HS-5 (cell line): ENCODE results near the gene PLEKHA5.

Source experiments
- DNase-seq: peaks from one replicate; pipeline ENCODE4 v3.0.0-alpha.2; 2012; ENCODE audit warnings: low read depth

Gene PLEKHA5

DNA sequence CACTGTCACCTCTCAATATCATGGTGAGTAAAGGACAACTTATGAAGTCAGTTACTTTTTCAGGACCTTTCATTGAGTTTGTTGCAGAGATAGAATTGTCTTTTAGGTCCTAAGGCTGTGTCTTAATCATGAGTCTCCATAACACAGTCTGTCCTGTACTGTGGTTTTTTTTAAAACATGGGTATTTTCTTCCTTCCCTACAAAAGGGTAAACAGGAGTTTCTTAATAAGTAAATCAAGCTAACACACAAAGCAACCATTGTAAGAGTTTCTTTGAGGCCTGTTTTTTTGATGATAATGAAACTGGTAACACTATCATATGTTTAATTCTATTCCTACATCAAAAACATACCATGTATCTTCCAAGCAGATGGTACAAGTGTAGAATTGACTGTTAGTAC, 101.4 kb downstream of the PLEKHA5 start:
- no peak for DNase-seq

DNA sequence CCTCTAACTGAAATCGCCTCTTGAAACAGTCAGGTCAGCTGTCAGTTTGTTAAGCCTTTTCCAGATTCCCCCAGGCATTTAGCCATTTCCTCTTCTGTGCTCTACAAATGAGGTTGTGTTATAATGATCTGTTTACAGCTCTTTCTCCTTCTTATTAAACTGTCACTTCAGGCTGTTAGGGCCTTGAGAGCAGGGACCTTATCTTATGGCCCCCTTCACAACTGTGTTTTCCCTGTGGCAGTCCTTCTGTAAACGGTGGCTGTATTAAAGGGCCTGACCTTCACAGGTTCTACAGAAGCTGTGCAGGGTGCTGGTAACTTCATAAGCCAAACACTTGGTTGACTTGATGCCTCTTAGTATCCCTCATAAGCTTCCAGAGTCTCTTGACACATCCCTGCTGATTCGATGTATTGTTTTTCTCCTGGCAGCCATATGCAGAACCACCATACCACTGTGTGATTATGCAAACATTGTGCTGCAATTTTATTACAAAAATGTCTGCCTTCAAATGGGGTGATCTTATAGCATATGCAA, 104.7 kb downstream of the PLEKHA5 start:
- DNase-seq: no peak

DNA sequence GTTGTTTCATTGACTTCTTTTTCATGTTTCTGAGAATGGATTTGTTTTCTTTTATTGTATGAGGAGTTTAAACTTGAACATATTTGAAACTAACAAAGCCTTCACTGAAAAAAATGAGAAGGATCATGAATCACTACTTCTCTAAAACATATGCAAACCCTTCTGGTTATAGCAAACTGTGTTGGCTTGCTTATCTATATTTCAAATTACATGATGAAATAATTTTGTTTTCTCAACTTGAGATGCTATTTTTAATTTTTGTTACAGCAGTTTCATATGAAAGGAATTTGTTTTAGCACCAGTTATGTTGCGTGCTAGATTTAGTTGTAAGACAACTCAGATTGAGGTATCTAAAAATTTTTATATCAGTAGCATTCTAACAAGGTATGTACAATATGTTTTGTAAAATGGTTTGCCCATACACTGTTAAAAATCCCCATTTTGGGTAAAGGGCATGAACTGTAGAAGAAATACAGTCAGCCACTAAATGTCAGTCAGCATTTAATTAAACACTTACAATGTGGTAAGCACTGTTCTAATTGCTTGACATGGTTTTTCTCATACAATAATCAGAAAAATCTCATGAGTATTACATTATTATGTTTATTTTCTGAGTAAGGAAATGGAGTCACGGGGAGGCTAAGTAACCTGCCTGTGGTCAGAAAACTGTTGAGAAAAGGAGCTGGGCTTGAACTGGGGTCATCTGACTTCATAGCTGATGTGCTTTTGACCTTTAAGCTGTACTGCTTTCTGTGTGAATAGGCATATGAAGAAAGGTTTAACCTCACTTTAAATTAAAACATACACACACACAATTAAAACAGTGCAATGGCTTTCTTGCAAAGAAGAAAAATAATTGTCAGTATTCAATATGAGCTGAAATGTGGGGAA, 105.7 kb downstream of the PLEKHA5 start:
- no peak for DNase-seq

DNA sequence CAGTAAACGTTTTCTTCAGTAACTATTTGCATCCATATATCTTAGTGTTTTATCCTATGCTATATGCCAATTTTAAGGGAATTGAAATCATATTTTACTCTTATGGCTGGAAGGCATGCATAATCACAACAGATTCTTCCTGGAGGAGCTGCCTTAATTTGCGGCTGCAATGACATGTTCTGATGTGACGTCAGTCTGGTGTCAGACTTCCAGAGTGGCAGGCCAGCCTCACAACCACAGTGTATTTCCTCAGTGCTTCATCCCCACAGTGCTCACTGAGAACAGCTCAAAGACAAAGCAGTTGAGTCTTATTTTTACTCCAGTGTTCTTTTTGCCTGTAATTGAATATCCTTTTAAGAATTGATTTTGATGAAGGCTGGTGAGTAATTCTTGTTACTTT, 107.1 kb downstream of the PLEKHA5 start:
- no peak for DNase-seq

DNA sequence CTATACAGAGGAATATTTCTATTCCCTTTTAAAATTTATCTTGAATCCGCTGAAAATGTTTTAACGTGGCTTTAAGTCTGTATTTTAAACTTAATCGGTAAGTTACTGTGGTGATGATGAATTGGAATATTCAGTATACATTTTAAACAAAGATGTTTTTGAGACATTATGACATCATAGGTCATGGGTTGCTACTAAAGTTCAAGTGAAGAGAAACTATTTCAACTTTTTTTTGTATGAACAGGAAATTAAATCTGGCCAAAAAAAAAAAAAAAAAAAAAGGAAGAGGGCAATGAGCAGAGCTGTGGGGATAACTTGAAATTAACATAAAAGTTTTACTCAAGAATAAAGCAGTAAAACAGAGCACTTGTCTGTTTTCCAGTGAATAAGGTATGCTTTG, 109.0 kb downstream of the PLEKHA5 start:
- DNase-seq: no peak

DNA sequence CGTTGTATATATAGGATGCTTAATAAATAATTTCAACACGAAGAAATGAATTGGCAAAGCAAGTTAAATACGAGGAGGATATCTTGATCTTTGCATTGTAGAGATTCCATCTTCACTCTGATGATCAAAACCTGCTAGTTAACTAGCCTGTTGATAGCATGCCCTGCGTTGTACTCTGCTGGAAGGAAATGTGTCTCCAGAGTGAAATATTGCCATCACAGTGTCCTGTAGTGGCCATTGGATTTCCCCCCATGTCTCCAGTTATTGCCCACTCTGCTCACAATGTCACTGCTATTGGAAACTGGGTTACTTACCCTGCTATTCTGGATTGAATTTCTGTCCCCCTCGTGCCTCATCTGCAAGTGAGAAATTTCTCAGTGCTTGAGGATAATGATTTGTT, 109.6 kb downstream of the PLEKHA5 start:
- DNase-seq: no peak

DNA sequence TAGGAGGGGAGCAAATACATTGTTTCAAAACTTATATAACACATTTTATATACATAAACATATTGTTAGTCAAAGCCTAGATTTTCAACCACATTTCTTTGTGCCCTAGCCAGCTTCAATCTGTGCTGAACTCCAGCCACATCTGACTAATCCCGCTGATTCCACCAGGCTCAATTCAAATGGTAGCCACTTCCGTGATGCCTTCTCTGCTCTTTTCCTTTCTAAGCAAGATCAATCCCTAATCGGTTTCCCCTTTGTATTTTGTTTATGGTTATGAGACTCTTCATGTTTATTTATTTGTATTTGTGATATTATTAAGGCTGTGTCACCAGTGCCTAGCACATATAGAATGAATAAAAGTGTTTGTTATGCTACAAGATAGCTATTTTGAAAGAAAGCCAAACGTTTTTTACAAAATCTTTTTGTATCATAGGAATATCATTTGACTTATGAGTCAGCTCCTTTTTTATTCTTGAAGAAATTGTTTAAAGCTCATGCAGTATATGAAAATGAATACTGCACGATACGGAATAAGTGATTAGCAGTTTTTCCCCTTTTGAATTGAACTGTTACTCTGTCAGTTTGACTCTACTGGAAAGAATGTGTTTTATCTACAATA, 110.2 kb downstream of the PLEKHA5 start:
- DNase-seq: peak; percentile 41

DNA sequence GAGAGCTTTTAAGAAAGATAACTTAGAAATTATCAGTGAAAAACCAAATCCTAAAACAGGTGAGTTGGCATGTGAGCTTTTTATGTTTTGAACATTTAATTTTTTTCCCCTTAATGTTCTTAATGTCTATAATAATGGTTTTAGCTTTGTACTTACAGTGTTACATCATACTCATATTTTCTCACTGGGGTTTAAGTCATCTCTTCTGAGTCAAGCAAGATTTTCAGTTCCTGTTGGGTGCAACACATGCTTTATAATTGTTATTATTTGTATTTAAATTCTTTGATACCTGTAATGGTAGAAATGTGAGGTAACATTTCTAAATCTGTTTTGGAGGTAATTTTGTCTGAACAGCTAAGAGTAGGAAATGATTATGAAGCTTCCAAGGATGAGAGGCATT, 113.0 kb downstream of the PLEKHA5 start:
- DNase-seq: no peak

DNA sequence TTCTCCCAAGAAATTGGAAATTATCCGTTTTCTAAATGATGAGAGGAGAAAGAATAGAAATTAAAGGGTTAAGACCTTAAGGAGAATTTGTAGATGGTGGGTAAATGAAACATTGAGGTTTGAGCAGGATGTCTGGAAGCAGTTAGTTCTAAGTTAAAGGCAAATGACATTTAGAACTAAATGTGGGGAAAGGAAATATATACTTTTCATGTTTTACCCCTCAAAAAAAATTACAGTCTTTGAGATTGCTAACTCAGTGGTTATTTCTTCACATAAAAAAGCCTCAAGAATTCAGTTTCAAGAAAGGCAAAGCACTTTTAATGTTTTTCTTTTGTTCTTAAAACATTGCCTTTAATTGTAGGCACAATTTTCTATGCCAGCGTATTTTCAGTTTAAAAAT, 114.0 kb downstream of the PLEKHA5 start:
- no peak for DNase-seq

DNA sequence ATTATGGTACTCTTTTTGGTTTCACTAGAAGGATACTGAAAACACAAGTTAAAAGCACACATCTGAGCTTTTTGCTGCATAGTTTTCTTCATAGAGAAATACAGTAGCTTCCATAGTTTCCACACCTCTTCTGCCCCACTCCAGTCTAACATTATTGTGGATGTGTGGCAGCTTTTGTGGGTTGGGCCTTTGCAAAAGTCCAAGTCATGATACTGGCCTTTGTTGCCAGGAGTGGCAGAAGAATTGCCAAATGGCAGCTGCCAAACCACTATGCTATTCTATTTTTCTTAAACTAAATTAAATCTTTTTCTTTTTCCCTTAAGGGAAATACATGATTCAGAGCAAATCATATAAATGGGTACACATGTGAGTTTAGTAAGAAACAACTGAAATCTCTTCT, 114.8 kb downstream of the PLEKHA5 start:
- DNase-seq: no peak

DNA sequence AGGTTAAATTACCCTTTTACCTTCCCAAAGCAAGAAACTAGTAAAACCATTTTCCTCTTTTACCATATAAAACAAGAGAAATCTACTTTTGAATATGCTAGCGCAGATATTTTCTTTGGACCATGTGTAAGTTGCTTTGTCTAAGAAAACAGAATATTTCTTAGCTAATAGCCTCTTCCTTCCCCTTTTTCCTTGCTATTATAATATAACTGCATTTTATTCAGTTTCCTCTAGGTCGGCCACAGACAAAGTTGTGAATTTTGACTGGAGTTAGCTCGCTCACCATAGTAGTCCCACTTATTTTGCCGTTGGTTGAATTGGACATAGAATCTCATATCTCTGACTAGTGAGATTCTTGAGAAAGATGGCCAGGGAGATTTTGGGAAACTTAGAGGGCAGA, 115.6 kb downstream of the PLEKHA5 start:
- DNase-seq: no peak

DNA sequence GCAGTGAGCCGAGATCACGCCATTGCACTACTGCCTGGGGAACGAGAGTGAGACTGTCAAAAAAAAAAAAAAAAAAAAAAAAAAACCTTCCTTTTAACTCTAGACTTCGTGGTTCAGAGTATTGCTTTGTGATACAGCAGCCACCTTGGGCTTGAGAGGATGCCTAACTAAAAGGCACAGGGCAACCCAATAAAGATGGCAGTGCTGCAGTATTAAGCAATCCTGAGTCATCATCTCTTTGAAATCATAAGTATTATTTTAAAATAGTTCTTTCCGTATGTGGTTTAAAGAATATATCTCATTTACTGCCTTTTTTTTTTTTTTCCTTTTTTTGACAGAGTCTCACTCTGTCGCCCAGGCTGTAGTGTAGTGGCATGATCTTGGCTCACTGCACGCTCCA, 116.1 kb downstream of the PLEKHA5 start:
- DNase-seq: no peak

DNA sequence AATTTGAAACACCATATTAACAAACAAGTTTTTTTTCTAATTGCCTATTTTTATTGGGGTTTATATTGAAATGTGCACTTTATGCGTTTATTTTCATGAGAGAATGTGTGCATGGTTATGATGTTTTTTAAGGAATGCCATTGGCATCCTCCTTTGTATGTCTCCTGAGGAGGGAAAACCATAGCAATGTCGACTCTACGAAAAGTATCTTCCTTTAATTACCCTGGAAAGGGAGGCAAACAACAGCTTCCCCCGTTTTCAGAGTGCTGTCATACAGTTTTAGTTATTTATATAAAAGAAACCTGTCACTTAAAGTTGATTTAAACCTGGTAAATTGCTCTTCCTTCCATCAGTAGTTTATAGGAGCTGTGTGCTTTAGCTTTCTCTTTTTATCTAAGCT, 117.4 kb downstream of the PLEKHA5 start:
- DNase-seq: no peak

DNA sequence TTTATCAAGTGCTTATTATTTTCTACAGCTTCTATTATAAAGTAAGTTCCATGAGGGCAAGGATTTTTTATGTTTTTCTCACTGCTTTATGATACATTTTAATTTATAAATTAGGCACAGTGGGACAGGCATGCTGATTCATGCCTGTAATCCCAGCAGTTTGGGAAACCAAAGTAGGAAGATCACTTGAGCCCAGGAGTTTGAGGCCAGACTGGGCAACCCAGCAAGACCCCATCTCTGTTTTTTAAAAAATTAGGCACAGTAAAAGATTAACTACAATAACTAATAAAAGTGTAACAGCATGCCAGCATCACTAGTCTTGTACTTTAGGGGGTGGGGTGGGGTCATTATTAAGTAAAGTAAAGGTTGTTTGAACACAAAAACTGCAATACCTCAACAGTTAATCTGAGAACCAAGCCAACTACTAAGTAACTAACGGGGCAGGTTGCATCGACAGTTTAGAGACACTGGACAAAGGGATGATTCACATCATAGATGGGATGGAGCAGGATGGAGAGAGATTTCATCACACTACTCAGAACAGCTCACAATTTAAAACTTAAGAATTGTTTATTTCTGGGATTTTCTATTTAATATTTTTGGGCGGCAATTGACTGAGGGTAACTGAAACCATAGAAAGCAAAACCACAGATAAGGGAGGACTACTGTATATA, 119.5 kb downstream of the PLEKHA5 start:
- no peak for DNase-seq

DNA sequence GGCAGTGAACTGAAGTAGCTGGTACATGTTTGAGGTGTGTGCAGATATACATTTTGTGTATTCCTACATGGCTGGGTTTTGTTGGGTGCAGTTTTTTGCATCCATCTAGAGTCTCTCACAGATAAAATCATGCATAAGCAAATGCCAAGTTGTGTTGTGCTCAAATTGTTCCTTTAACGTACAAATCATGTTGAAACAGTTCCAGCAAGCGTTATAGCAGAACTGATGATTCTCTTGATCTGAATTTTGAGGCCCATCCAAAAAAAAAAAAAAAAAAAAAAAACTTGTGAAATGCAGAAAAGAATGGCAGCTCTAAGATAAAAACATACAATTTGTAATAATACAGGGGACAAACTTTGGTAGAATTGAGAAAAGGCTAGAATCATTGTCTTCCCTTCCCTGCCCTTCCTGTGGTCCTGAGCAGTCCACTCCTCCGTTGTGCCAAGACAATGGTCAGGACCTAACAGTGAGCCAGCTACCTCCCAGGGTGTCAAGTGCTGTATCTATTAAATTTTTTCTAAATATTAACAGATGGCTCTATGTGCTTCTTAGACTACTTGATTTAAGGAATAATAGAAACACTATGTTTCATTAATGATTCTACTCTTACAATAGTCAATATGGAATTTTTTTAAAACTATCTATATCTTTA, 122.1 kb downstream of the PLEKHA5 start:
- no peak for DNase-seq

DNA sequence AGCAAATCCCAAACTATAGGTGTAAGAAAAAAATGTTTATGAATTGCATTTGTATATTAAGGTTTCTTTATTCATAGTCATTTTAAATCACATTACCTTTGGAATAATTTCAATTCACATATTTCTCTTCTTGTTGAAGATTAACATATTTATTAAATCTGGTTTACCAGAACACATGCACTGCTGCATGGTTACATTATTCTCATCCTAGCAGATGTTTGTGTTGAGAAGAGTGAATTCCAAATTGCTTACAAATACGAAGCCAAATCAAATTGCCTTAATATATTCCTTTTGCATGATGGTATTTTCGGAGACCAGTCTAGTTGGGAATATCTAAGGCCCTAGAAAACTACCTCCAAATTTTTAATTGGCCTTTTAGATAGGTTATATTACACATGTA, 130.6 kb downstream of the PLEKHA5 start:
- no peak for DNase-seq

DNA sequence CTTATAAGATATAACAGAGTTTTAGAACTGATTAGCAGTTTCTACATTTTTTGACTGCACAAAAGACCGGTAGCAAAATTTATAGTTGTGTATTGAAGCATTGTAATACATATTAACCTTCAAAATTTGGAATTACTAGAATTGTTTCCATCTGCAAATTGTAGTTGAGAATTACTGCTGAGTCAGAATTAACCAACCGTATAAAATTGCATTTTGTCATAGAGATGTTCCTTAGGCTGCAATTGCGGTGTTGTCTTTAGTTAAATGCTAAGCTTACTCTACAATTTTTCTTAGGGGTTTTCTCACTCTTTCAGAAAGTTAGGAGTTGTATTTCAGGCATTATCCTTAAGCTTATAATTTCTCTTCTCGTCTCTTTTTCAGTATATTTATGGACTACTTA, 132.2 kb downstream of the PLEKHA5 start:
- DNase-seq: no peak

DNA sequence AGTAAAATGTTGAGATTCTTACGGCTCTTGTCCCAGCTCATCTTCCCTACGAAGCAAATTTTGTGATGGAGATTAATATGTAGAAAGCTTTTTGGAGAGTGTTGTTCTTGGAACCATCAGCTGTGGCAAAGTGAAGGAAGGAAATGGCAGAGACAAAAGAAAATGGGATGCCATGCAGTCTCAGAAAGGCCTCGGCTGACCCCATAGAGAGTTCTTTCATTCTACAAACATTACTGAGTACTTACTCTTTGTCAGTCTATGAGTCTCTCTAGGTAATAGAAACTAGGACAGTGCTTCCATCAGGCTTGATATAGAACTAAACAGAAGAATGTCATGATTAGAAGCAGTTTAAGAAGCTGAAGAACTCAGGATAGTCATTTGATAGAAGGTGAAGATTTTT, 134.1 kb downstream of the PLEKHA5 start:
- DNase-seq: no peak

DNA sequence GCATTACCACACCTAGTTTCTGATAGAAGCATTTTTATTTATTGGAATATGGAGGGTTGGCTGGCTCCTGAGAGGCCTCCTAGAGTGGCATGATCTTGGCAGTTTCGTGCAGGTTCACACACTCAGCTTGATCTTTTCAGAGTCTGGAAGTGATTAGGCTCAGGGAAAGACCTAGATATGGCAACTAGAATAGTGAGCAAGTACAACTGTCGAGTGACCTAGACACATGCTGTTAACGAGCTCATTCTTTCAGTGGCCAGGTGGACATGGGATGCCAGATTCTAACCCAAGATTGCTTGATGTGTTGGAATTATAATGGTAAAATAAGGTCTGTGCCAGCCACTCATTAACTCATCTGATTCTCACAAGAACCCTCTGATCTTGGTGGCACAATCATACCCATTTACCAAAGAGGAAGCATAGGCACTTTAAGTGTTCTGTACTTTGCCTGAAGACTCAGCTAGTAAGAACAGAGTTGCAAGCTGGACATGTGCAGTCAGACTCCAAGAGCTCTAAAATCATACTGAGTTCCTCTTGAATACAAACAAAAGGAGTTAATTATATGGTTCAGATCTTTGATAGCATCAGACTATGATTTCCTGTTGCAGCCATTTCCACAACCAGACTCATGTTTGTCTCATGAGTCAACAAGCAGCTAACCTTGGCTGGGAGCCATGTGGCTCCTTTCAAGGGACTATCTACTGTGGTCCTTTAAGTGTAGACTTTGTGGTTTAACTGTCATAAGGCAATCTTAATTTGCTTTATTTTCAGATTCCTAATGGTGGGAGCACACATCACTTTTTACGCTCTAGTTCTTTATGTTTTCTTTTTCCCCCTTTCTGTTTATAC, 144.2 kb downstream of the PLEKHA5 start:
- peak; percentile 96 for DNase-seq

DNA sequence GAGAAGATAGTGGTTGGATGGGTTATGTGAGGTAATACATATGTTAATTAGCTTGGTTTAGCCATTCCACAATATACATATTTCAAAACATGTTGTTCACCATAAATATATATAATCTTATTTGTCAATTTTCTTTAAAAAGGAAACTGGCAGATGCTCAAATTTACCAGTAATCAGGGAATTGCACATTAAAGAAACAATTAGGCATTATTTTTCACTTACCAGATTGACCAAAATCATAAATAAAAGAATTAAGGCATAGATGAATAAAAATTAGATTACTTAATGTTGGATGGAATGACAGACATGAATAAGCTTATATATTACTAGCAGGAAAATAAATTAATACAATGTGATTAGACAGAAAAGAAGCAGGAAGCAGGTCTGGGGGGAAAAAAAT, 147.2 kb downstream of the PLEKHA5 start:
- DNase-seq: no peak

DNA sequence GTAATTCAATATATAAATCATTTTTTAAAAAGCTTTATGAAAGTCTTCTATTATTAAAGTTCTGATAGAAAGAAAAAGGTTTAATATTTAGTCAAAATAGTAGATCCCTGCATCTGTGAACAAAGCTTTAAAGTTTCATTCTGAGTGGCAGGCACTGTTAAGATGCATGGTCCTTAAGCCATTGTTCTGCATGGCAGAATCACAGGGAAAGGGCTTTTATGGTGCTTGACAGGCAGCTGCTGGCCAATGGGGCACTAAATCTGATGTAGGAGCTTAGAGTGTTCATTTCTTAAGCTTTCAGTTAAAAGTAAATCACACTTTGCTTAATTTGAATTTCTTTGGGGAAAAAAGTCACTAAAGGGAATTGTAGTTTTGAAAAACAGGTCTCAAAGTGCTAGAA, 148.2 kb downstream of the PLEKHA5 start:
- DNase-seq: no peak

DNA sequence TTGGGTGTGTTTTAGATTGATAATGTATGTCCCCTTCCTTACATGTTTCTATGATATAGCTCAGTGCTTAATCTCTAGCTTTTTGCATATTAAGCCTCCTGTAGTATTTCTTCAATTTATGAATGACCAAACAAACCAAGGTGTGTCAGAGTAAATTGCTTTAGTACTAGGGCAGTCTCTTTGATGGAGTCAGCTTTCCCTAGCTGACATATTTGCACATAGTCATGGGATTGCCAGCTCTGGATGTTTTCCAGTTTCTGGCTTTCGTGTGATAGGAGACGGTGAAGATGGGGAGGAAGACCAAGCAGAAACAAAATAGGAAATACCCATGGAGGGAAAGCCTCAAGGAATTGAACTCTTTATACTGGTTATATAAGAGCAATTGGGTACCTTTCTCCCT, 148.9 kb downstream of the PLEKHA5 start:
- DNase-seq: no peak
